GM19099 (cell line): ENCODE measurements around the gene DIAPH3.

Experiments
- POLR2A ChIP-seq: IDR thresholded peaks from 3 replicates; pipeline ENCODE4 v1.6.1; 2011; ENCODE audit warnings: low read depth; ENCODE audit not compliant: insufficient read length; ENCODE audit errors: extremely low read depth

Gene DIAPH3

DNA sequence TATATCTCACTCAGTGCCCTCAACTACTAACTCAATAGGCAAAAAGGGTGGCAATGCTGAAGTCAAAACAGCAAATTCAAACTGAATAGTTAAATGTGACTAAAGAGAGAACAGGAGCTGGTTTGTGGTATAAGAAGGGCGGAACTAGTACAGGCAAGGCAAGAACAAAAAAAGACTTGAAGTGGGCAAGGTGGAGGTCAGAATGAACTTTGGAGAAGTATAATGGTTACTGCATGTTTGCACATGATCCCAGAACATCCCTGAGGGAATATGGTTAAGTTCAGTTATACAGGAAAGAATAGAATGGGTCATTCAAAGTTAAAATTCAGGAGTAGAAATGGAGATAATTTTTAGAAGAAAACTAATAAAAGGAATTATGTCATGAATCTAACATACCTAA is 85.5 kb downstream of the DIAPH3 start:
- TF ChIP-seq POLR2A: no peak

DNA sequence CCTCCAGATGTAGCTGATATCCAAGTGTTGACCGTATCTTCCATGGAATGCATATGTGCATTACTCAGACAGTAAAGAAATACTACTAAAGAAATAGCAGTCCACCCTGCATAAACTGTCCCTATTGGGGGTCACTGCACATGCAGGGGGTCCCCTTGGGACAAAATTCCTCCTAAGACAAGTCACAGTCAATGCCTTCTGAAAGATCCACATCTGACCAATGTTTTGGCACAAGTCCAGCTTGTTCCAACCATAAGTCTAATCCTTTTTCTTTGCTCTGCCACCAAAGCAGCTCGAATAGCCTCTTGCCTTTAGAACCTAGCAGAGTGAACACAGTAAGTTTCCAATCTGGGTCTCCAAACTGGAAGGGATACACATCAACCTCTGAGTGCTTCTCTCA is 87.9 kb downstream of the DIAPH3 start:
- TF ChIP-seq POLR2A: no peak

DNA sequence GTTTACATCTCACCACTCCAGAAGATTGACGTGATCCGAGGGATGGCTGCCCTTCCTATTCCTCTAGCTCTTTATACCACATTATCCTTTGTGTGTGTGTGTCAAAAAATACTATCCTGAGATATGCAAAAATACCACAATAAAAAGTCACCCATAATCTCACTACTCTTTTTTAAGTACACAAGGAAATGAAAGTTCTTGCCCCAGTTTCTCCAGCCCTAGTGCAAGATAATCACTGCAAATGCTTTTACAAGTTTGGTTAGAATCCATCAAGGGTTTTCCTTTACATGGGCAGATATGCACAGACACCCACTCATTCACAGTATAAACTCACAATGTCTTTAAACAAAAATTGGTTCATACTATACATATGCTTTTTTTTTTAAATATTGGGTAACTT is 89.3 kb downstream of the DIAPH3 start:
- no peak for TF ChIP-seq POLR2A

DNA sequence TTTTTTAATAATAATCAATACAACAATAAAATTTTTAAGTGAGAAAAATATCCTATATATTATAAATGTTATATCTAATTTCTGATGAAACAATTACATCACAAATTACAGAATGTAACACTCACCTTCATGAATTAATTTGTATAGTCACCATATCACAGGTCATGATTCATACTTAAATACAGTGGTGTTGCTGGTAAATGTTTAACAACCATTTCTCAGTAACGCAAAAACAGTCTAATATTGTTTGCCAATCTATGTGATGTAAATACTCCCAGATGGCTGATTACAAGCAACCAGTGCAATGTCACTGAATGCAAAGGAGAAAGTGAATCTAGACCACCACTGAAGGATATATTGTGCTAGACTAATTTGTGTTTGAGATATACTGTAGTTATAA is 97.5 kb downstream of the DIAPH3 start:
- no peak for TF ChIP-seq POLR2A

DNA sequence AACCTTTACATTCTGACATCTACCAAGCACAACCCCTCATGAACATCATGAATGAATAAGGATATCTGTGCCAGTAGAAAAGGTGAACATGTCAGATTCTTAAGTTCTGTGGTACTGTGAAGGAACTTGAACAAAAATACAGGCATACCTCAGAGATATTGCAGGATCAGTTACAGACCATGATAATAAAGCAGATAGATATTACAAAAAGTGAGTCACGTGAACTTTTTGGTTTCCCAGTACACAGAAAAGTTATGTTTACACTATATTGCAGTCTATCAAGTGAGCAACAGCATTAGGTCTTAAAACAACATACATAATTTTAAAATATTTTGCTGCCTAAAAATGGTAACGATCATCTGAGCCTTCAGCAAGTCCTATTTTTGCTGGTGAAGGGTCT is 101.2 kb downstream of the DIAPH3 start:
- TF ChIP-seq POLR2A: no peak

DNA sequence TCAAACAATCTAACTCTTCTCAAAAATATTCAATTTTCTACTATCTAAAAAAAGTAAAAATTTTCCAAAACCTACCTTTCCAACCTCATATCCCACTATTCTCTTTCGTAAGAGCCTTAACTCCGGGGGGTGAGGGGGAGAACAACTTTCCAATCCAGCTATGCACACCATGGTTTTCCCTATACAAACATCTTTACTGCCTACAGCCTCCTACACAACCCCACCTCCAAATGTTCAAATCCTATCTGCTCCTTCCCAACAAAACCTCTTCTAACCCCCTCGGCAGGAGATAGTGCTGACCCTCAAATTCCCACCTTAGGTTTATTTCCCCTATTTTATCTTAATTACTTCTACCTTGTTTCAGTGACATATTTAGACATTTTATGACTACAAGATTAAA is 102.0 kb downstream of the DIAPH3 start:
- TF ChIP-seq POLR2A: no peak

DNA sequence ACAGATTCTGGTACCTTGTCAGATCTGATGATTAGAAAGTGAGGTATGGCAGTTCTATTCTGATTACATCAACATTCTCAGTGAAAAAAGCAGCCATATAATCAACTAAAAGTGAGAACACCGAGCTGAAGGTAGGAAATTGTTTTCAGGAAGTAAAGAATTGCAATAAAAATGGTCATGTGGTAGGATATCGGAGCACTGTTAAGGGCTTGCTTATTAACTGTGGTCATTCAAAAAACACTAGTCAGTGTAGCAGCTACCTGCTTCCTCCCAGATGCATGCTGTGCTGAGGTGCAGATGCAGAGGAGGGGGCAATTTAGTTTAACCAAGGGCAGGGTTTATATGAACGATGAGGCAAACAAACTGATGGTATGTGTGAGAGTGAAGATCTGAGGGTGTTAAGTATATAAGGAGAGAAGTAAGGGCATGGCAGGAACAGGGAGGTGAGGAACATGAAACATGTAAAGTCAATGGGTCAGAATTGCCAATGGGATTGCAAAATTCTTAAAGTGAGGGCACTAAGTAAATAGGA is 111.9 kb downstream of the DIAPH3 start:
- no peak for TF ChIP-seq POLR2A

DNA sequence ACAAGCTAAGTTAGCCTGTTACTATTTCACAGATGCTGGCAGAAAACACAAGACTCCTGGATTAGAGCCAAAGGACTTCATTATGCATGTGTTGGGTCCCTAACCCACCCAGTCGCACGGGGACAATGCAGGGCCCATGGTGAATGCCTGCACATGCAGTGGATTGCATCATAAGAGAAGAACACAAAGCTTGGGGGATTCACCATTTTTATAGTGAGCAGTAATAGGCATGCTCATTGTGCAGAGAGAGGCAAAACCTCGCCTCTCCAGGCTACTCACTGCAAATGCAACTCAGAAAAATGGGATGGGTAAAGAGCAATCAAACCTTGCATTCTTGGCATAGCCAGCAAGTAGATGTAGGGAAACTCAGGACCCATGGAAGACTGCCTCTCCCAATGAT is 115.8 kb downstream of the DIAPH3 start:
- TF ChIP-seq POLR2A: no peak

DNA sequence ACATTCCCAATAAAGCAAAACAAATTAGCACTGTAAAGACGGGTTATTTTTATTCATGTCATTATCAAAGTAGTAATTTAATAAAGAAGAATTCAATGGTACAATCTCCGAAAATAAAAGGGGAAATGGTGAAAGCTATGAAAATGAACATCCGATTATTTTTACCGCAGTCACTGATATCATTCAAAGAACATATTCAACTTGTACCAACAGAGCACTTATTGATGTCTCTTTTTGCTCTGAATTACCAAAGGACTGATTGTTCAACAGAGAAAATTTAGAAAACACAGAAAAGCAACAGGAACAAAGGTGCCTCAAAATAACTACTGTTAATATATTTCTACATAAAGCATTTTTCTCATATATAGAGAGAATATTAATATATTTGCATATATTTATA is 119.4 kb downstream of the DIAPH3 start:
- no peak for TF ChIP-seq POLR2A

DNA sequence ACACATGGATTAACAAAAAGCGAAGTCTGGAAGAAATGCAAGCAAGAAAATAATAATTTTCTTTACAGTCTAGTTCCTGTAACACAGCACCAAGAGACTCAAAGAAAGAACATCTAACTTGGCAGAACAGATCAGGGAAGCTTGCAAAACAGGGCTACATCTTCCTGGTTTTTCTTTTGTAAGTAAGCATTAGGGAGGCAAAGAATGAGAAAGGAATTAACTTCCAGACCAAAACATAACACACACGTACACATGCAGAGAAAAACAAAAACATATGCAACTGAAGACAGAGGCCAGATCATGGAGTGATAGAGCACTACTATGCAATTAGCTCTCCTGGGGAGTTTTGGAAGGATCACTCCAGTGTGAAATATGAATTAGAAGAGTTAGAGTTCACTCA is 120.5 kb downstream of the DIAPH3 start:
- no peak for TF ChIP-seq POLR2A

DNA sequence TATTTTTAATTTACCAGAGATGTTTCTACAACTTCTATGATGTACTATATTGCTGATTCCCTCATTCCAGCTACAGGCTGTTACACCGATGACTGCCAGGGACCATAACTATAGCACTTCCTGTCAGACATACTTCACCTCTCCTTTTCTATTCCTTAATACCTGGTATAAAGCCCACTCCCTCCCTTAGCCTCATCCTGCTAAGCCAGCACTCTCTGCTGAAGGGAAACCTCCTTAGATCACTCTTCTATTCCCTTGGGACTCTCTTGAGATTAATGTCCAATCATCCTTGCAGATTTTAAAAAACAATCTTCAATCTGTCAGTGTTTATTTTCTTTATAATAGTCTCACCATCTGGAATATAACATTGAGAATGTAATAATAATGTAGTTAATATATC is 127.9 kb downstream of the DIAPH3 start:
- TF ChIP-seq POLR2A: no peak

DNA sequence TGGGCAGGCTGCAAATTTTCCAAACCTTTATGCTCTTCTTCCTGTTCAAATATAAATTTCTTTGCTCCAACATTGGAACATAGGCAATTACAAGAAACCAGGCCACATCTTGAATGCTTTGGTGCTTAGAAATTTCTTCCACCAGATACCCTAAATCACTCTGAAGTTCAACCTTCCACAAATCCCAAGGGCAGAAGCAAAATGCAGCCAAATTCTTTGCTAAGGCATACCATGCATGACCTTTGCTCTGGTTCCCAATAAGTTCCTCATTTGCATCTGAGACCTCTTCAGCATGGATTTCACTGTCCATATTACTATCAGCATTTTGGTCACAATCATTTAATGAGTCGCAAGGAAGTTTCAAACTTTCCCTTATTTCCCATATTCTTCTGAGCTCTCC is 130.9 kb downstream of the DIAPH3 start:
- TF ChIP-seq POLR2A: no peak

DNA sequence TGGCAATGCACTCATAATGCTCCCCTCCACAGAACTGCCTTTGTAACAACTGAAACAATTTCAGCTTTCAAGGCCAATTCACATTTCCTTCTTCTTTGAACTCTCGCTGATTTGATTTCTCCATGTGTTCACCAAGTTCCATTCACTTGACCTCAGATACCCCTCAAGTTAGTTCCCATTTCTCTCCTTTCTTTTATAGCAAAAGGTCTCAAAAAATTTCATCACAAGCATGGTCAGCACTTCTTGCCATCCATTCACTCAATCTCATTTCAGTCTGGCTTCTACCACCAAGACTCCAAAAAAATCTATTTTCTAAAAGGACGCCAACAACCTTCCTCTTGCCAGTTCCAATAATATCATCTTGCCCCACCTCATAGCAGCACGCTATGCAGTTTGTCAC is 135.7 kb downstream of the DIAPH3 start:
- no peak for TF ChIP-seq POLR2A

DNA sequence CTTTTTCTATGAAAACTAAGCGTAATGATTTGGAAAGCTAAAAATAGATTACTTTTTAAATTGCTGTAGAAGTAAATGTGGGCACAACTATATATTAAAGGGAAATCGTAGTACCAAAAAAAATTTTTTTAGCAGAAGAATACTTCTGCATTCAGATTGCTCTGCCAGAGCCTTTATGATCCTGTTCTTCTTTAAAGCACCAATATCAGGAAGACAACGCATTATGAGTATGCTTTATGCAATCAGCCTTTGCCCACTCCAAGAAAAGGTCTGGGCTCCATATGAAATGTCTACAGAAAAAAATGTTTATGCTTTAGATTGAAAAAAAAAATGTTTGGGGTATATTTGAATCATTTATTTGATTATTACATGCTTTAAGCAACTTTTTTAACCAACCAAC is 137.4 kb downstream of the DIAPH3 start:
- TF ChIP-seq POLR2A: no peak

DNA sequence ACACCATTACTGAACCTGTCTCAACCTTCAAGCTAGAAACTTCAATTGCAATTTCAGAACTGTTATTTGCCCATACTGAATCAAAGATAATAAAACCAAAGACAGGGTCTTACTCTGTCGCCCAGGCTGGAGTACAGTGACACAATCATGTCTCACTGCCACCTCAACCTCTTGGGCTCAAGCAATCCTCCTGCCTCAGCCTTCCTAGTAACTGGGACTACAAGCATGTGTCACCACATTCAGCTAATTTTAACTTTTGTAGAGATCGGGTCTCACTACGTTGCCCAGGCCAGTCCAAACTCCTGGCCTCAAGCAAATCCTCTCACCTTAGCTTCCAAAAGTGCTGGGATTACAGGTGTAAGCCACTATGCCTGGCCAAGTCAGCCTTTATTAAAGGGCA is 143.4 kb downstream of the DIAPH3 start:
- no peak for TF ChIP-seq POLR2A

DNA sequence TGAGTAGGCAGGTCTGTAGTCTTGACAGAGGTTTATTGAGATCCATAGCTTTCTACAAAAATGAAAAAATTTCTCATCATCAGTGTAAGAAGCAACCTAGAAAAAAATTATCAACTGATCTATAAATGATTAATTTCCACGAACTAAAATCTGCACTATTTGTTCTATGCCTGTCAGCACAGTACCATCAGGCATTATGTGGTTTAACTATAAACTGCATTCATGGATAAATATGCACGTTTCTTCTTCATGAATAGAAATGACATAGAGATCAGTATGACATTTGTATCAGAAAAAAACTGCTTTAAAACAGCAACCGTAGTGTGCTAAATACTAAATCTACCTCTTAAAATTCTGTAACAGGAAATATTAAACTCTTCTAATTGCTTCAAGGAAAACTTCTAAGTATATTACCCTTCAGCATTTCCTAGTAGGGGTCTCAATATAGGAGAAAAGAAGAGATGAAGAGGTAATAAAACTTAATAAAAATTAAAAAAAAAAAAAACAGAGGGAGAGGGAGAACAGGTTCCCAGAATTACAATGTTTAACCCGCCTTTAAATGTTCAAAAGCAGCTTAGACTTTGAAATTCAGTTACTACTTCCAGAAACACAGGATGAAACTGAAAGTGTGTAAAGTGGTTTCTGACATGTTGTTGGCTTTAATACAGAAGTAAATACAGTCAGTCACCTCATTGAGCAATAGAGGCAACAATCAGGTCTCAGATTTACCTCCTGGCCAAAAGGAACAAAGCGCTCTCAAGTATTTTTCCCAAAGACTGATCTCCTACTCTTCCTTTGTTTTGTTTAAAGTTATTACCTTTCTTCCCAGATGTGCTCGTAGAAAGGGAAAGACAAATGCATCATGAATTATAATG is 144.4 kb downstream of the DIAPH3 start:
- TF ChIP-seq POLR2A: no peak

DNA sequence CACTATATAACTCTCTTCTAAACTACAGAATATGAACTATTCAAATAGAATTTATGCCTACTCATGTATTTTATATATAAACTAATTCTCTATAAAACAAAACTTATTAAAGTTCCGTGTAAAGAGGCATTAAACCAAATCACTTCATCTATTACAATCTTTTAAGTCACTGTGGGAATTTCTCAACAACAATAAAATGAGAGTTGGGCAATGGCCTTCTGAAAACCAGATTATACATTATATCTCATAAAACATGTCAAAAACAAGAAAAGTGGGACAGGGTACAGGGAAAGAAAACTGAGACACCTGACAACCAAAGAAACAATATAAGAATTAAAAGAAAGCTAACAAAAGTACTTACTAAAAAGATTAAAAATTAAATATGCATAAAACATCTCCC is 145.2 kb downstream of the DIAPH3 start:
- TF ChIP-seq POLR2A: no peak
